Mesodermal cell (in vitro differentiated cells): ENCODE measurements around the gene ZNF319. TPM values are rescaled to one million over a fixed set of nuclear protein-coding genes. Genes with fewer than 3 reads are reported as not detected.

Experiments used
- H3K27ac ChIP-seq: 2 replicates; pipeline ENCODE4 v1.7.0; 2013; ENCODE audit warnings: mild to moderate bottlenecking, low read depth, low read length, moderate library complexity; ENCODE audit not compliant: severe bottlenecking
- H3K36me3 ChIP-seq: 2 replicates; pipeline ENCODE4 v1.7.1; 2013; ENCODE audit warnings: mild to moderate bottlenecking, low read length, moderate library complexity; ENCODE audit not compliant: control insufficient read depth, insufficient read depth
- H3K4me1 ChIP-seq: one replicate; pipeline ENCODE4 v1.7.1; 2013; ENCODE audit warnings: mild to moderate bottlenecking, low read length; ENCODE audit not compliant: insufficient read depth, control insufficient read depth, poor library complexity, severe bottlenecking
- H3K4me3 ChIP-seq: 2 replicates; pipeline ENCODE4 v1.7.0; 2013; ENCODE audit warnings: low read length, control low read depth, mild to moderate bottlenecking; ENCODE audit not compliant: insufficient read depth, poor library complexity, severe bottlenecking; ENCODE audit errors: extremely low read depth
- H3K9me3 ChIP-seq: 2 replicates; pipeline ENCODE4 v1.7.1; 2013; ENCODE audit warnings: mild to moderate bottlenecking, low read length, moderate library complexity; ENCODE audit not compliant: control insufficient read depth
- WGBS, 2 experiments: methylation state at CpG; one replicate each; pipeline ENCODE4 v1.1.5; 2013; ENCODE audit warnings: missing lambda C conversion rate in 2 of 2; ENCODE audit not compliant: insufficient coverage in 2 of 2; 5-methylcytosine and 5-hydroxymethylcytosine counted together
- polyA plus RNA-seq, 2 experiments: library from polyadenylated mRNA; stranded (reverse); fragments of 50-300 nt; gene quantifications; one replicate each; pipeline ENCODE4 v1.2.3, GENCODE V29; 2013

The ZNF319 gene
- 6.6 TPM for polyA plus RNA-seq (2013, experiment 1 of 2)
- polyA plus RNA-seq (2013, experiment 2 of 2): 5.7 TPM

DNA sequence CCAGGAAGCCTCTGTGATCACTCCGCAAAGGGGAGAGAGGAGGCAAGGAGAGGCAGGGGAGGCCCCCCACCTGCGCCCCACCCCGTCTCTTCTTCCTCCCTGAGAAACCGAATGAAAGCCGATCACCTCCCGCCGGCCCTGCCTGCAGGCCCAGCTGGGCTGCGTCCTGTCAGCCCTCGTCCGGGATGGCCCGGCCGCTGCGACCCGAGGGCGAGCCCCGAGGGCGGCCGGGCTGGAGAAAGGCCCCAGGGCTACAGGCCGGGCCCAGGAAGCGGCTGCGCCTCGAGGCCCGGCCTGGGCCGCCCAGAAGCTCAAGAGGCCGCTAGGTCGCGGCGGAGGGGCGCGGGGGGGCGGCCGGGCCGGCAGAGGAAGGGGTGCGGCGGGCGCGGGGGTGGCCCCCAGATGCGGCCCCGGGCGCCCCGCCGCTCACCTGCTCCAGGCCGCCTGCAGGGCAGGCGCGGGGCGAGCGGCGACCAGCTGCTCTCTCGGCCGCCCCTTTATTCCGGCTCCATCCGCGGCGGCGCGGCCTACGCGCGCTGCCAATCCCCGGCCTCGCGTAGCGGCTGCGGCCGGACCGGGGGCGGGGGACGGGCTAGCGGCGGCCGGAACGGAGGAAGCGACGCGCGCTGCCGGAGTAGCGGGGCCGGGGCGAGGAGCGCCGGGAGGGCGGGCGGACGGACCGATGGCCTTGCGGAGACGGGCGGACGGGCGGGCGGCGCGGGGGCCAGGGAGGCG, at the start of gene ZNF319:
Gene ZNF319, minus strand, starts transcription at position 702 of the 735 bp plus-strand sequence. CDS start 2,407 bp downstream, outside the sequence.
- peak within 1 kb of the TSS; percentile 78 for H3K27ac ChIP-seq
- H3K4me1 ChIP-seq: peaks cover 17% of the 10 kb centered on the region
- no peaks in the 10 kb centered on the region for H3K9me3 ChIP-seq
- H3K4me3 ChIP-seq: peak within 1 kb of the TSS; percentile 67
- 0 to 1% methylated on average over 18 to 56 of the region's 95 CpGs for WGBS, 2 experiments
- H3K36me3 ChIP-seq: peaks cover 49% of the 10 kb centered on the region

DNA sequence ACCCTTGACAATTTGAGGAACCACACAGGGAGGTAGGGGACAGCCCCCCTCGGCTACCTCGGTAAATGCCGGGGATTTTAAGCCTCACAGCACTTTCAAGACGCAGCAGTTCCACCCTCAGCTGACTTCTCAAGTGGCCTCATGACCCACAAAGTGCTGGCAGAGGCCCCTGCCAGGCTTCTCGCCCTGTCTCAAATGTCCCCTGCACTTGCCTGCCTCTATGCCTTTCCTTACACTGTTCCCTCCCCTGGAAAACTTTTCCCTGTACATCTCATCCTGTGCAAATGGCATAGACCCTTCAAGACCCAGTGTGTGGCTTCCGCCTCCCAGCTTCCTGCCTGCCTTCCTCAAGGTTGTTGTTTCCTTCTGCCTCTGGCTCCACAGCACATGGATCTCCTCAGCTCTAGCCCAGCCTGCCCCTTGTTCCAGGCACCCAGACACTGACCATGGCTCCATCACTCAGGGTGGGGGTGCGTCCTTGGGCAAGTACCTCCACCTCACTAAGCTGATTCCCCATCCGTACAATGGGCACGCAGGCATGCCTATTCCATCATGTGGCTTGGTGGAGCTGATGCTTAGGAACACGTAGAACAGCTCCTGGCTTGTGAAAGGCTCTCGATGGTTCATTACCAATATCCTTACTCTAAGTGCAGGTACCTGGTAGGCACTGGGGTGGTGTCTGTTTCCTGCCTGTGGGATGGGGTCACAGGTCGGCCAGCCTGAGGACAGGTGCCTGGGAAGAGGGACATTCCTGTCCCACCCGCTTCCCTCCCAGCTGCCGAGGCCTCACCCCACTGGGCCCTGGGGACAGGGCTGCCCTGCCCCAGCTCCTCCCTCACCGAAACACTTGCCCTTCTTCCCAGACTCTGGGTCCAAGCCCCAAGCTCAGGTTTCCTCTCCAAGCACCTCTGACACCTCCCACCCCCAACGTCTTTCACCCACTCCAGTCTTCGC, 49.0 kb upstream of the ZNF319 start:
- Histone ChIP-seq H3K27ac (peak overlapping the region; percentile 18), H3K9me3 (no peaks in the 10 kb centered on the region), H3K4me3 (no peak overlapping the region), H3K4me1 (peaks cover 9% of the 10 kb centered on the region), H3K36me3 (no peaks in the 10 kb centered on the region)
- WGBS, 2 experiments: 89 to 93% methylated on average over 12 to 17 of the region's 17 CpGs

DNA sequence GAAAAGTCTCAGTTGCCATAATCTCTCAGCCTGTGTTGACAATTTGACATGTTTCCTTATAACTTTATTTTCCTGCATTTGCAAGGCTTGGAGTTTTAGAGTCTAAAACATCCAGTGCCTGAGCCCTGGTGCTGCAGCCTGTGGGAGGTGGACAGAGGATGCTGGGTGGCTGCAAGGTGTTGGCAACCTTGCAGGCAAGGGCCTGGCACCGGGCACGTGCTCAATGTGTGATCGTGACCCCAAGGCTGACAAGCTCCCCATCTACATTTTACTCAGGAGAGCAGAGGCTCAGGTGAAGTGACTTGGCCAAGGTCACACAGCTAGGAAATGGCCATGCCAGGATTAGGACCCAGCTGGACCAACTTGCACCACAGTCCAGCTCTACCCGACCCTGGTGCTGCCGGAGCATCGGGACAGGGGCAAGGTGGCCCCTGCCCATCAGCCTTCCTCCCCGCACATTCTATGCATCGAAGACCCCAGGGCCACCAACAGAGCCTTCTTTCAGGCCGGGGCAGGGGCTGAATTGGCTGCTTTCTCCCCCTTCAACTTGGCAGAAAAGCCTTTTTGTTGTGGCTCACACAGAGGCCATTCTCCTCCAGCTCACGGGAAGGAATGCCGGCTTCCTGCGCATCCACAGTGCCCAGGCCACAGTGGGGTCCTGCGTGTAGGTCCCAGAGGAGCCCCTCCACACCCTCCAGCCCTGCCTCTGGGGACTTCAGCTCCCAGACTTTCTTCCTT, 48.2 kb upstream of the ZNF319 start:
- Histone ChIP-seq H3K4me3 (no peak overlapping the region), H3K9me3 (no peaks in the 10 kb centered on the region), H3K36me3 (no peaks in the 10 kb centered on the region), H3K4me1 (peaks cover 9% of the 10 kb centered on the region), H3K27ac (peak overlapping the region; percentile 18)
- 90 to 94% methylated on average over 12 to 13 of the region's 13 CpGs for WGBS, 2 experiments

DNA sequence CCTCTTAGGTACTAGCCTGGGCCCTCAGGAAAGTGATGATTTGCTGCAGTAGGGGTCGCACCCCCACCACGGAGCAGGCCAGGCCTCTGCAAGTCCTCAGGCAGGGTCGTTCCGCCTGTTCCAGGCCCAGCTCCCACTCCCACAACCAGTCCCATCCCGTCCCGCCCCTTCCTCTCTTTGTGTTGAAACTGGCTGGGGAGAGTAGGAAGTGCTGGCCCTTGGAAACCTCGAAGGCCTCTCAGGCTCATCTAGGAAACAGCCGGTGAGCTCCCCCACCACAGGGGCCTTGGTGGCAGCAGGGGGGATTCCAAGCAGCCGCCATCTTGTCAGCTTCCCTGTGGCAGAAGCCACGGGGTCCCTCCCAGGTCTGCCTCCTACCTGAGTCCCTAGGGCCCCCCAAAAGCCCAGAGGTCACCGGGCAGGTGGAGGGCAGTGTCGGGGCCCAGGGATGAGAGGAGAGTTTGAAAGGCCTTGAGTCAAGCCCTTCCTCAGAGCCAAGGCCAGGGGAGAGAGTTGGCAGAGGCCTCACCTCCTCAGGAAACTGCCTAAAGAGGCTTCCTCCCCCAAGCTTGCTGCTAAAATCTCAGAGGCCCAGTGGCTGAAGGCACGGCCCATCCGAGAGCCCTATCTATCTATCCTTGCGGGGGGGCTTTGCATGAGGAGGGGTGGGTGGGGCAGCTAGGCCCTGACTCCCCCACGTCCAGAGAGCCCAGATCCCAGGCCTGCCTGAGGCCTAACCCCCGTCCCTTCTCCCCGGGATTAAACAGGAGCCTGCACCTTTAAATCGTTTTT, 47.3 kb upstream of the ZNF319 start:
- no peak overlapping the region for H3K4me3 ChIP-seq
- peaks cover 7% of the 10 kb centered on the region for H3K36me3 ChIP-seq
- H3K4me1 ChIP-seq: peaks cover 9% of the 10 kb centered on the region
- WGBS, 2 experiments: 77 to 84% methylated on average over 7 to 8 of the region's 19 CpGs
- H3K9me3 ChIP-seq: no peaks in the 10 kb centered on the region
- H3K27ac ChIP-seq: peak overlapping the region; percentile 81

DNA sequence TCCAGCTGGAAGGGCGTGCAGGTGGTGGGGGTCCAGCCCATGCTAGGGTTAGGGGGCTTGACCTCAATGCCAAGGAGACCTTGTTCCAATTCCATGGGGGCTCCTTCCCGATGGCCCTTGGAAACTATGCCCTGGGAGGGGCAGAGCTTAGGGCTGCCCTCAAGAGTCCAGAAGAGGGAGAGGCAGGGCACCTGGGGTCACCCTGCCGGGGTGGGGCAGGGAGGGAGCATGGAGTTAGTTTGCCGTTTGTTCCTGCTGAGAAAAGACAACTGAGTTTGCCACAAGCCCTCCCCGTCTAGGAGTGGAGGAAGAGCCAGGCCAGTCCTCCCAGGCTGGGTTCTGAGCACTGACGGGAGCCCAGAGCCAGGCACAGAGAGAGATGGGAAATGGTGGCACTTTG, 46.5 kb upstream of the ZNF319 start:
- no peak overlapping the region for H3K4me3 ChIP-seq
- WGBS, 2 experiments: 80 to 83% methylated on average over 4 of the region's 6 CpGs
- H3K4me1 ChIP-seq: peaks cover 9% of the 10 kb centered on the region
- H3K36me3 ChIP-seq: peaks cover 15% of the 10 kb centered on the region
- no peak overlapping the region for H3K27ac ChIP-seq
- H3K9me3 ChIP-seq: no peaks in the 10 kb centered on the region

DNA sequence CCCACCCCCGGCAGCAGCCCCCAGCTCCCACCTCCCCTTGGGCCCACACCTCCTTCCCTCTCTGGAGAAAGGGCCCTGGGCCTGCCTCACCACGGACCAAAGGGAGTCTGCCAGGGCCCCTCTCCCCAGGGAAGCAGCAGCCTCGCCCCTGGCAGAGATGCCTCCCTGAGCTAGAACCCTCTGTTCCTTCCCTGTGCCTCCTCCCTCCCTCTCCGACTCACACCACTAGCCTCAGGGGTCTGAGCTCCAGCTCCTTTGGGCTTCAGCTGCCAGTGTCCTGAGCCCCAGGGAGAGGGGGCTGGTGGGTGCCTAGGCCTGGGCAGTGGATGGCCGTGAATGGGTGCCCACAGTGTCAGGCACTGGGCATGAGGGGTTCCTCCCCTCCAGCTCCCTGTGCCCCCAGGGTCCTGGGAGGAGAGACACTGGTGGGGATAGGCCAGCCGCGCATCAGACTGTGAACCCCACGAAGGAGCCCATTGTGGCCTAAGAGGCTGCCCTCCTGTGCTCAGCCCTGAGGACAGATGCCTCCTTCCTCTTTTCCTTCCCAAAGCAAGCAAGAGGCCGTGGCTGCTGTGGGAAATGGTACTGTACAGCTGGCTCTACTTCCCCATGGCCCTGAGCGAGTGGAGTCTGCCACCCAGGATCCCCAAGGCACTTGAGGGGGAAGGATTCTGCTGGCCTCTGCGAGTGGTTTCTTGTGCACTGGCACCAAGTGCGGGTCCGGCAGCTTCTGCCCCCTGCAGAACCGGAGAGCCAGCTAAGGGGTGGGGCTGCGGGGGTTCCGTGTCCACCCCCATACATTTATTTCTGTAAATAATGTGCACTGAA, 45.8 kb upstream of the ZNF319 start:
- H3K27ac ChIP-seq: no peak overlapping the region
- no peak overlapping the region for H3K4me3 ChIP-seq
- no peaks in the 10 kb centered on the region for H3K9me3 ChIP-seq
- WGBS, 2 experiments: 87 to 89% methylated on average over 7 to 10 of the region's 16 CpGs
- peaks cover 9% of the 10 kb centered on the region for H3K4me1 ChIP-seq
- peaks cover 22% of the 10 kb centered on the region for H3K36me3 ChIP-seq

DNA sequence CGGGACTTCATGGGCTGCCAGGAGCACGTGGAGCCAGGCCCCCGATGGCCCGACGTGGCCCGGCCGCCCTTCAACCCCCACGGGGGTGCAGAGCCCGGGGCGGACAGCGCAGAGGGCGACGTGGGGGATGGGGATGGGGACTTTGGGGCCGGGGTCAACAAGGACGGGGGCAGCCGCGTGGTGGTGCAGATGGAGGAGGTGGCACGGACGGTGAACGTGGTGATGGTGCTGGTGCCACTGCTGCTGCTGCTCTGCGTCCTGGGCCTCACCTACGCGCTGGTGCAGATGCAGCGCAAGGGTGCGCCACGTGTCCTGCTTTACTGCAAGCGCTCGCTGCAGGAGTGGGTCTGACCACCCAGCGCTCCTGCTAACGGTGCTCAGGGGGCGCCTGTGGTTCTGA, 44.6 kb upstream of the ZNF319 start:
- WGBS, 2 experiments: 93 to 95% methylated on average over 15 to 21 of the region's 31 CpGs
- Histone ChIP-seq H3K4me3 (no peak overlapping the region), H3K36me3 (peaks cover 30% of the 10 kb centered on the region), H3K4me1 (peaks cover 9% of the 10 kb centered on the region), H3K27ac (no peak overlapping the region), H3K9me3 (no peaks in the 10 kb centered on the region)

DNA sequence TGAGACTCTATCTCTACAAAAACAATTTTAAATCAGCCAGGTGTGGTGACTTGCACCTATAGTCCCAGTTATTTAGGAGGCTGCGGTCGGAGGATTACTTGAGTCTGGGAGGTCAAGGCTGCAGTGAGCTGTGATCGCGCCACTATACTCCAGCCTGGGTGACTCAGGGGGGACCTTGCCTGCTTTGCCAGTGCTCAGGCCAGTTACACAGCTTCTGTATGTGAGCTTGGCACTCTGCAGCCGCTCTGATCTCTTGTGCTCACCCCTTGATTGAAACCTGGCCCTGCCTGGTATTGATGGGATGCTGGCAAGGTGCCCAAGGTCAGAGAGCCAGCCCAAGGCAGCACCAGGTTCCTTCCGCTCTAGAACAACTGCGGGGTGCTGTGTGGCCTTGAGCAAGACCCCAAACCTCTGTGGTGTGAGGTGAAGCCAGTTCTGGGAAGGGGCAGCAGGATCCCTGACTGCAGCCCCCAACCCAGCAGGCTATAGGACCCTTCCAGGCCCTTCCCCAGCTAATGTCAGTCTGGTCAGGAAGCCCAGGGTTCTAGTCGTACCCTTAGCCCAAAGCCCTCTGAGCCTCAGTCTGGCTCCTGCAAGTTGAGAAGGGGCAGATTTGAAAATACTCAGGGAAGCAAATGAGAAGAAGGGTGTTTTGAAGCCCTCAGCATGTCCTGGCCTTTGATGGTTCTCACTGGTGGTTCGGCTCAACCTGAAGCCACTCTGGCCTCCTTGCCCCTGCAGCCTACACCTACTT, 44.0 kb upstream of the ZNF319 start:
- Histone ChIP-seq H3K27ac (no peak overlapping the region), H3K4me3 (no peak overlapping the region), H3K9me3 (no peaks in the 10 kb centered on the region), H3K4me1 (peaks cover 9% of the 10 kb centered on the region), H3K36me3 (peaks cover 35% of the 10 kb centered on the region)
- WGBS, 2 experiments: 95% methylated on average over 8 to 9 of the region's 9 CpGs
